ENCODE results near the gene BTBD6. TPM values are rescaled to one million over a fixed set of nuclear protein-coding genes. Genes with fewer than 3 reads are reported as not detected.

BTBD6 gene
- total and polyA plus RNA-seq, 9 of the 15 experiments (the other 6 are each of a cell fraction or from before 2014, with no cell fraction given): not detected

DNA sequence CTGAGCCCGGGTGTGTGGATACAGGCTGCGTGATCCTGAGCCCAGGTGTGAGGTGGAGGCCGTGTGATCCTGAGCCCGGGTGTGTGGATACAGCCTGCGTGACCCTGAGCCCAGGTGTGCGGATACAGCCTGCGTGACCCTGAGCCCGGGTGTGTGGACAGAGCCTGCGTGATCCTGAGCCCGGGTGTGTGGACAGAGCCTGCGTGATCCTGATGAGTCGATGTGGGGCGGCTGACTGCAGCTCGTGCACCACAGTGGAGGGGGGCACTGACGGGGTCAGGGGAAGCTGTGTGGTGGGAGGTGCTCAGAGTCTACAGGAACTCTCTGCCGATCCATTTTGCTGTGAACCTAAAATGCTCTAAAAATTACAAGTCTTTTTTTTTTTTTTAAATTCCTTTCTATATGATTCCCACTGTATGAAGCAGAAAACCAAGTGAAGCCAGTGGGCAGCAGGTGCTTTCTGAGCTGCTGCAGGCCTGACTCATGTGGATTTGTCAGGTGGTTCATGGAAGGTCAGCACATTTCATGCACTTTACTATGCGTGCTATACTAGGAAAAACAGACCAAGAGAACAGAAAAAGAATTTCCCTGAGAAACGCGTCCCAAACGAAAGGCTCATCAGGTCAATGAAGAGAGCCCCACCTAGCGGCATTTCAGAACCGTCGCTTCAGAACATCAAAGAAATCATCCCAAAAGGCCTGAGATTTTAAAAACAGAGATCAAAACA lies 33.2 kb downstream of the BTBD6 start (continued):
- TF ChIP-seq, protein P1, sequence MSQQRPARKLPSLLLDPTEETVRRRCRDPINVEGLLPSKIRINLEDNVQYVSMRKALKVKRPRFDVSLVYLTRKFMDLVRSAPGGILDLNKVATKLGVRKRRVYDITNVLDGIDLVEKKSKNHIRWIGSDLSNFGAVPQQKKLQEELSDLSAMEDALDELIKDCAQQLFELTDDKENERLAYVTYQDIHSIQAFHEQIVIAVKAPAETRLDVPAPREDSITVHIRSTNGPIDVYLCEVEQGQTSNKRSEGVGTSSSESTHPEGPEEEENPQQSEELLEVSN (IDR thresholded peaks at IDR 0.05; ENCODE audit: borderline replicate concordance in 1 of 2, extremely low read depth in 1 of 2, insufficient read depth in 1 of 2, insufficient read length in 1 of 2, low read depth in 1 of 2, low read length in 1 of 2, poor library complexity in 1 of 2, severe bottlenecking in 1 of 2): no peak
- TF ChIP-seq, protein P2, sequence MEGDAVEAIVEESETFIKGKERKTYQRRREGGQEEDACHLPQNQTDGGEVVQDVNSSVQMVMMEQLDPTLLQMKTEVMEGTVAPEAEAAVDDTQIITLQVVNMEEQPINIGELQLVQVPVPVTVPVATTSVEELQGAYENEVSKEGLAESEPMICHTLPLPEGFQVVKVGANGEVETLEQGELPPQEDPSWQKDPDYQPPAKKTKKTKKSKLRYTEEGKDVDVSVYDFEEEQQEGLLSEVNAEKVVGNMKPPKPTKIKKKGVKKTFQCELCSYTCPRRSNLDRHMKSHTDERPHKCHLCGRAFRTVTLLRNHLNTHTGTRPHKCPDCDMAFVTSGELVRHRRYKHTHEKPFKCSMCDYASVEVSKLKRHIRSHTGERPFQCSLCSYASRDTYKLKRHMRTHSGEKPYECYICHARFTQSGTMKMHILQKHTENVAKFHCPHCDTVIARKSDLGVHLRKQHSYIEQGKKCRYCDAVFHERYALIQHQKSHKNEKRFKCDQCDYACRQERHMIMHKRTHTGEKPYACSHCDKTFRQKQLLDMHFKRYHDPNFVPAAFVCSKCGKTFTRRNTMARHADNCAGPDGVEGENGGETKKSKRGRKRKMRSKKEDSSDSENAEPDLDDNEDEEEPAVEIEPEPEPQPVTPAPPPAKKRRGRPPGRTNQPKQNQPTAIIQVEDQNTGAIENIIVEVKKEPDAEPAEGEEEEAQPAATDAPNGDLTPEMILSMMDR (IDR thresholded peaks at IDR 0.05 in 2 of 3, conservative IDR thresholded peaks at IDR 0.05 in 1 of 3; ENCODE audit: insufficient read depth in 2 of 3, low read depth in 1 of 3, low read length in 3 of 3): peak; percentile 47 to 65 (median 65)

DNA sequence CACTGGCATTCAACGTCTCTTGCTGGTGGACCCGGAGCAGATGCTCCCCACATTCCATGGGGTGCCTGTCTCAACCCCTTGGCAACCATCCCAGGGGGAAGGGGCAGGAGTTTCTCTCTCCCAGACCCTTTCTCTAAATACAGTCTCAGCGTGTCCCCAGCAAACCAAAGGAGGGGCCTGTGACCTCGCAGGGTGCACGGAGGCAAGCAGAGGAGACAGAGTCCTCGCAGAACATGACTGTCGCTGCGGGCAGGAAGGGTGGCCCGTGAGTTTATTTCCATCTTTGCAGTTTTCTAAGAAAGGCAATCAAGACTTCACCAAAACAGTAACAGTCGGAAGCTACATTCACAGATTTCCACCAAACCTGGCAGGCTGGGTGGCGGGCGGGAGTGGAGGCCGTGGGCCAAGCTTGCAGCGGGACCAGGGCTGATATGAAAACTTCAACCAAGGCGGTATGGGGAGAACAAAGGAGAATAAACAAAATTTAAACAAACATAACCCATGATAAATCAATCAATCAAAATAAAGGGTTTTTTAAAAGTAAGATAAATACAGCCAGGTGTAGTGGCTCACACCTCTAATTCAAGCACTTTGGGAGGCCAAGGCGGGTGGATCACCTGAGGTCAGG lies 33.9 kb downstream of the BTBD6 start:
- no TSS peak for BruUV-seq (replicated peaks)
- DNase-seq (ENCODE audit: extremely low read depth in 1 of 4, low spot score in 3 of 4) (no peak), FAIRE-seq (no peak), ATAC-seq (no peak)
- peaks cover 4% of the 10 kb centered on the region; the same call in 1 of the 2 replicates for H4K20me1 ChIP-seq (replicated peaks; ENCODE audit: control insufficient read depth, insufficient read depth, low read length)
- intact Hi-C loops (cut with micrococcal nuclease): loop anchor here (1.0 to 5.0 kb wide), 2 partner anchors 80 to 192 kb away; no protein-coding TSS in a partner anchor
- peaks cover 0 to 9% of the 10 kb centered on the region in 2 experiments; a peak in 2 of 5 replicates for H3K4me1 ChIP-seq (replicated peaks in 1 of 2; ENCODE audit: control insufficient read depth in 2 of 2, insufficient read depth in 2 of 2, low read length in 2 of 2)
- no peak overlapping the region for H3K4me3 ChIP-seq
- in situ Hi-C loops (cut with MboI): loop anchor here (10.0 kb wide), 1 partner anchor 187 kb away; no protein-coding TSS in a partner anchor
- no peak overlapping the region for H2AFZ ChIP-seq (ENCODE audit: low read depth, low read length)
- WGBS (ENCODE audit: insufficient coverage, low coverage, missing lambda C conversion rate): 60% methylated on average over 12 of the region's 16 CpGs
- H3K36me3 ChIP-seq (ENCODE audit: control insufficient read depth, insufficient read depth, low read length): peaks cover 3% of the 10 kb centered on the region; the same call in 1 of the 3 replicates
- no peaks in the 10 kb centered on the region for H3K27me3 ChIP-seq (ENCODE audit: control insufficient read depth in 2 of 2, insufficient read depth in 2 of 2, low read length in 2 of 2)
- no peak overlapping the region for H3K4me2 ChIP-seq (ENCODE audit: insufficient read depth, low read length)
- H3K79me2 ChIP-seq (ENCODE audit: control insufficient read depth, insufficient read depth, low read length): peaks cover 6% of the 10 kb centered on the region; the same call in 2 of the 3 replicates
- POLR2A ChIA-PET: no interaction called here
- no peaks in the 10 kb centered on the region for H3K9me1 ChIP-seq (ENCODE audit: control insufficient read depth, insufficient read depth, low read length)
- H3K9ac ChIP-seq (ENCODE audit: insufficient read depth in 1 of 2, low read depth in 2 of 2, low read length in 2 of 2): peak overlapping the region in 1 of 2 experiments; percentile 28; a peak in 1 of 4 replicates
- no peaks in the 10 kb centered on the region for H3K9me3 ChIP-seq (replicated peaks; ENCODE audit: control insufficient read depth, insufficient read depth, low read depth, low read length)
- H3K27ac ChIP-seq (ENCODE audit: extremely low read depth, low read depth, low read length): no peak overlapping the region
- CTCF ChIA-PET (ENCODE audit: low intra/inter-chr PET ratio): no interaction called here
- no peak for TF ChIP-seq BACH1 (tag; IDR thresholded peaks at IDR 0.05)
- no peak for TF ChIP-seq SNAPC5 (CRISPR knock-in tag; IDR thresholded peaks at IDR 0.05)
- no peak for TF ChIP-seq RHOXF2B (CRISPR knock-in tag; conservative IDR thresholded peaks at IDR 0.05)
- TF ChIP-seq HINFP (tag; conservative IDR thresholded peaks at IDR 0.05; ENCODE audit: low read depth): no peak
- no peak for TF ChIP-seq YY1 (IDR thresholded peaks at IDR 0.05; ENCODE audit: borderline replicate concordance in 1 of 3, control insufficient read depth in 1 of 3, extremely low read depth in 1 of 3, insufficient read depth in 3 of 3, insufficient read length in 1 of 3, insufficient replicate concordance in 2 of 3, low read depth in 1 of 3, low read length in 2 of 3)
- no peak for TF ChIP-seq POU5F1 (IDR thresholded peaks at IDR 0.05; ENCODE audit: borderline replicate concordance, low read depth, low read length, partially characterized antibody)
- TF ChIP-seq ZNF76 (CRISPR knock-in tag; IDR thresholded peaks at IDR 0.05; ENCODE audit: borderline replicate concordance): no peak
- no peak for TF ChIP-seq ZNF444 (CRISPR knock-in tag; IDR thresholded peaks at IDR 0.05)
- no peak for TF ChIP-seq ZNF507 (tag; conservative IDR thresholded peaks at IDR 0.05)
